H9 (cell line): ENCODE data around the gene MCM7. TPM values are rescaled to one million over a fixed set of nuclear protein-coding genes. Genes with fewer than 3 reads are reported as not detected.

Source experiments
- DNase-seq: peaks from one replicate; pipeline ENCODE4 v3.0.0-alpha.2; 2017
- H2AFZ ChIP-seq: one replicate; pipeline ENCODE4 v1.6.1; 2013; ENCODE audit warnings: mild to moderate bottlenecking, low read length, control low read depth, moderate library complexity
- H2AK5ac ChIP-seq: 2 replicates; pipeline ENCODE4 v1.6.1; 2013; ENCODE audit warnings: low read length, control low read depth, mixed read lengths; ENCODE audit not compliant: insufficient read length
- H2BK120ac ChIP-seq: one replicate; pipeline ENCODE4 v1.6.1; 2013; ENCODE audit warnings: low read depth, mild to moderate bottlenecking, low read length, control low read depth, inconsistent platforms; ENCODE audit not compliant: poor library complexity, severe bottlenecking
- H2BK12ac ChIP-seq: 2 replicates; pipeline ENCODE4 v1.6.1; 2013; ENCODE audit warnings: low read length, control low read depth, mixed read lengths, low read depth; ENCODE audit not compliant: insufficient read length
- H2BK15ac ChIP-seq: 2 replicates; pipeline ENCODE4 v1.6.1; 2013; ENCODE audit warnings: low read depth, low read length, control low read depth
- H2BK20ac ChIP-seq: one replicate; pipeline ENCODE4 v1.6.1; 2013; ENCODE audit warnings: low read depth, mild to moderate bottlenecking, low read length, control low read depth, inconsistent platforms; ENCODE audit not compliant: poor library complexity, severe bottlenecking
- H2BK5ac ChIP-seq: 2 replicates; pipeline ENCODE4 v1.6.1; 2013; ENCODE audit warnings: low read length, control low read depth, mixed read lengths; ENCODE audit not compliant: insufficient read length
- H3K14ac ChIP-seq: 2 replicates; pipeline ENCODE4 v1.6.1; 2013; ENCODE audit warnings: low read length, control low read depth; ENCODE audit not compliant: insufficient read depth
- H3K18ac ChIP-seq: 2 replicates; pipeline ENCODE4 v1.6.1; 2013; ENCODE audit warnings: low read depth, mild to moderate bottlenecking, mixed read lengths, low read length, control low read depth; ENCODE audit not compliant: insufficient read length
- H3K23ac ChIP-seq: 2 replicates; pipeline ENCODE4 v1.6.1; 2013; ENCODE audit warnings: low read length, control low read depth, mixed read lengths, low read depth; ENCODE audit not compliant: insufficient read length
- H3K23me2 ChIP-seq: 2 replicates; pipeline ENCODE4 v1.6.1; 2013; ENCODE audit warnings: low read depth, mild to moderate bottlenecking, mixed read lengths, low read length, control low read depth; ENCODE audit not compliant: insufficient read length, poor library complexity, severe bottlenecking
- H3K27ac ChIP-seq: 2 replicates; pipeline ENCODE4 v1.5.1; 2013; ENCODE audit warnings: low read length, control low read depth, mixed read lengths, low read depth; ENCODE audit not compliant: insufficient read length
- H3K27me3 ChIP-seq: 2 replicates; pipeline ENCODE4 v1.6.1; 2013; ENCODE audit warnings: low read length, control low read depth, inconsistent platforms; ENCODE audit not compliant: insufficient read depth
- H3K4ac ChIP-seq: 2 replicates; pipeline ENCODE4 v1.6.1; 2013; ENCODE audit warnings: low read depth, mild to moderate bottlenecking, control low read depth, inconsistent platforms, low read length, moderate library complexity
- H3K4me1 ChIP-seq: 2 replicates; pipeline ENCODE4 v1.6.1; 2013; ENCODE audit warnings: low read length, control low read depth, inconsistent platforms; ENCODE audit not compliant: insufficient read depth
- H3K4me2 ChIP-seq: 2 replicates; pipeline ENCODE4 v1.6.1; 2013; ENCODE audit warnings: low read length, control low read depth, mixed read lengths; ENCODE audit not compliant: insufficient read length, insufficient read depth
- H3K56ac ChIP-seq: 2 replicates; pipeline ENCODE4 v1.6.1; 2013; ENCODE audit warnings: low read depth, mild to moderate bottlenecking, mixed read lengths, low read length, control low read depth; ENCODE audit not compliant: insufficient read length
- H3K79me1 ChIP-seq: 2 replicates; pipeline ENCODE4 v1.6.1; 2013; ENCODE audit warnings: low read depth, mild to moderate bottlenecking, moderate library complexity, low read length, control low read depth, inconsistent platforms; ENCODE audit not compliant: insufficient read depth, poor library complexity, severe bottlenecking
- H3K79me2 ChIP-seq: 2 replicates; pipeline ENCODE4 v1.6.1; 2013; ENCODE audit warnings: low read length, control low read depth, inconsistent platforms; ENCODE audit not compliant: insufficient read depth
- H3K9ac ChIP-seq: 2 replicates; pipeline ENCODE4 v1.6.1; 2013; ENCODE audit warnings: low read length, control low read depth, mixed read lengths; ENCODE audit not compliant: insufficient read length; ENCODE audit errors: extremely low read depth
- H3K9me3 ChIP-seq: one replicate; pipeline ENCODE4 v1.6.1; 2013; ENCODE audit warnings: low read depth, low read length, inconsistent platforms; ENCODE audit not compliant: control insufficient read depth
- H3T11ph ChIP-seq: one replicate; pipeline ENCODE4 v1.6.1; 2013; ENCODE audit warnings: mild to moderate bottlenecking, low read length, control low read depth, inconsistent platforms
- H4K20me1 ChIP-seq: one replicate; pipeline ENCODE4 v1.6.1; 2013; ENCODE audit not compliant: control insufficient read depth, insufficient read length, insufficient read depth
- H4K5ac ChIP-seq: 2 replicates; pipeline ENCODE4 v1.6.1; 2013; ENCODE audit warnings: low read depth, mild to moderate bottlenecking, mixed read lengths, low read length, control low read depth; ENCODE audit not compliant: insufficient read length
- H4K8ac ChIP-seq: replicated peaks from 2 replicates; pipeline ENCODE4 v1.6.1; 2013; ENCODE audit warnings: low read length, control low read depth, mixed read lengths, low read depth; ENCODE audit not compliant: insufficient read length
- H4K91ac ChIP-seq: 2 replicates; pipeline ENCODE4 v1.6.1; 2013; ENCODE audit warnings: low read depth, mild to moderate bottlenecking, moderate library complexity, mixed read lengths, low read length, control low read depth; ENCODE audit not compliant: insufficient read length
- H3K27ac Mint-ChIP-seq, 3 experiments: 2 replicates in 2 of 3; 3 replicates in 1 of 3; pipeline ENCODE4 v1.8.0; 2020 to 2021; ENCODE audit warnings: mixed read lengths in 3 of 3, mild to moderate bottlenecking in 1 of 3, moderate library complexity in 1 of 3
- H3K27me3 Mint-ChIP-seq: 2 replicates; pipeline ENCODE4 v1.8.0; 2021; ENCODE audit warnings: low read depth, mild to moderate bottlenecking, moderate library complexity, mixed read lengths
- H3K36me3 Mint-ChIP-seq, 3 experiments: 2 replicates in 2 of 3; 3 replicates in 1 of 3; pipeline ENCODE4 v1.8.0; 2020 to 2021; ENCODE audit warnings: low read depth in 3 of 3, mixed read lengths in 3 of 3; ENCODE audit not compliant: insufficient read depth in 1 of 3
- H3K4me1 Mint-ChIP-seq, 2 experiments: 2 replicates each; pipeline ENCODE4 v1.8.0; 2020; ENCODE audit warnings: mixed read lengths in 2 of 2
- H3K4me3 Mint-ChIP-seq, 2 experiments: 2 replicates in 1 of 2; 3 replicates in 1 of 2; pipeline ENCODE4 v1.8.0; 2020 to 2021; ENCODE audit warnings: mild to moderate bottlenecking in 2 of 2, mixed read lengths in 2 of 2, moderate library complexity in 1 of 2
- H3K9me3 Mint-ChIP-seq, 2 experiments: 2 replicates in 1 of 2; 3 replicates in 1 of 2; pipeline ENCODE4 v1.8.0; 2020; ENCODE audit warnings: mild to moderate bottlenecking in 2 of 2, mixed read lengths in 2 of 2, moderate library complexity in 1 of 2
- CTCF ChIP-seq: fragments of 200-600 bp; sonication (generic); conservative IDR thresholded peaks from 3 replicates; pipeline ENCODE4 v1.8.0; 2021; ENCODE audit warnings: antibody characterized with exemption, mild to moderate bottlenecking
- WGBS: extraction: QIAGEN DNeasy Blood & Tissue Kit; methylation state at CpG from one replicate; pipeline ENCODE4 v1.1.7; 2013; ENCODE audit warnings: missing lambda C conversion rate, low lambda C conversion rate, mixed read lengths; ENCODE audit not compliant: insufficient read length; ENCODE audit errors: extremely low coverage; 5-methylcytosine and 5-hydroxymethylcytosine counted together
- total RNA-seq: library from RNA; stranded (reverse); gene quantifications from 2 replicates; pipeline ENCODE4 v1.2.1, GENCODE V29; 2021

MCM7 gene
- total RNA-seq, 1 experiment from 2014 or later = 390 TPM

DNA sequence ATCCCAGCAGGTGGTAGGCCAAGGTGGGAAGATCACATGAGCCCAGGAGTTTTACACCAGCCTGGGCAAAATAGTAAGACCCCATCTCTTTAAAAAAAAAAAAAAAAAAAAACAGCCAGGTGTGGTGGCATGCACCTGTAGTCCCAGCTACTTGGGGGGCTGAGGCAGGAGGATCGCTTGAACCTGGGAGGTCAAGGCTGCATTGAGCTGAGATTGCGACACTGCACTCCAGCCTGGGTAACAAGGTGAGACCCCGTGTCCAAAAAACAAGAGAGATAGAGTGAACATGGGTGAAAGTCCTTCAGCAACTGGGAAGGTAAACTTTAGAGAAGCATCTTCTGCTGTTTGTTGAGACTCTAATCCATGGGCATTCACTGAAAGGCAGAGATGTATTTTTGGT lies 41.3 kb upstream of the MCM7 start:
- Histone ChIP-seq H3K18ac (no peak overlapping the region), H2BK5ac (no peak overlapping the region), H2BK12ac (no peak overlapping the region), H3K23me2 (no peaks in the 10 kb centered on the region), H3K4ac (no peak overlapping the region), H4K8ac (no peak overlapping the region), H3K79me1 (no peaks in the 10 kb centered on the region), H3K9ac (no peak overlapping the region), H3K56ac (no peak overlapping the region), H2BK20ac (no peak overlapping the region), H4K20me1 (no peaks in the 10 kb centered on the region), H3K4me2 (no peak overlapping the region), H3K14ac (no peak overlapping the region), H3K27ac (no peak overlapping the region), H3K9me3 (no peaks in the 10 kb centered on the region), H3K4me1 (no peaks in the 10 kb centered on the region), H2BK15ac (no peak overlapping the region), H3K79me2 (no peaks in the 10 kb centered on the region), H3K27me3 (no peaks in the 10 kb centered on the region), H3T11ph (no peak overlapping the region), H4K91ac (no peak overlapping the region), H2AFZ (no peak overlapping the region), H4K5ac (no peak overlapping the region), H2AK5ac (no peak overlapping the region), H2BK120ac (no peak overlapping the region), H3K23ac (no peak overlapping the region)
- no peak for TF ChIP-seq CTCF
- no peak for DNase-seq
- H3K4me1 Mint-ChIP-seq = peaks cover 10 to 12% of the 10 kb centered on the region in 2 experiments
- H3K4me3 Mint-ChIP-seq = no peak overlapping the region
- H3K36me3 Mint-ChIP-seq = no peaks in the 10 kb centered on the region; a peak in 2 of 7 replicates
- no CpG with 5 or more reads among the region's 3 CpGs for WGBS
- no peak overlapping the region for H3K27ac Mint-ChIP-seq
- no peaks in the 10 kb centered on the region for H3K9me3 Mint-ChIP-seq
- peaks cover 4% of the 10 kb centered on the region; the same call in 1 of the 2 replicates for H3K27me3 Mint-ChIP-seq
